ENCODE measurements around the gene PIP5K1C.

PIP5K1C gene

DNA sequence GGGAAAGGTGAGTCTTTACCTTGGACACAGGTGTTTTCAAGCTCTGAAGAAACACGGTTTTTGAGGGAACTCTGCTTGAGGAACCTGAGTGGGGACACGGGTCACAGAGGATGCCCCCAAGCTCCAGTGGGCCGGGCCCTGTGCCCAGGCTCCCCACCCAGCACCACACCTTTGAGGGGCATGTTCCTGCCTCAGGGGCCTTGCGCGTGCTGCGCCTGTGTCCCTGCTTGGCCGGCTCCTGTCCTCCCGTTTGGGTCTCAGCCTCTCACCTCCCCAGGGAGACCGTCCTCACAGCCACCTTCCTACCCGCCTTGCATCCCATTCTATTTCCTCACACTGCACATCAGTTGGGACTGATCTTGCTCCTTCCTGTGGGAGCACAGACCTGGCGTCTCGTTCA, 21.1 kb downstream of the PIP5K1C start:
- peaks cover 15% of the 10 kb centered on the region for H3K4me1 ChIP-seq (ENCODE audit: control insufficient read depth, insufficient read depth, low read length)
- no peak overlapping the region for H3K4me3 ChIP-seq (ENCODE audit: low read depth, low read length)
- H3K9me3 ChIP-seq (ENCODE audit: control insufficient read depth, insufficient read depth, low read length) = peaks cover under 1% of the 10 kb centered on the region
- H3K9ac ChIP-seq (ENCODE audit: low read depth, low read length) = no peak overlapping the region
- no peaks in the 10 kb centered on the region for H3K27me3 ChIP-seq (ENCODE audit: control insufficient read depth, insufficient read depth, low read length)
- H3K36me3 ChIP-seq (ENCODE audit: control insufficient read depth, insufficient read depth, low read length) = no peaks in the 10 kb centered on the region

- Histone ChIP-seq H3K9ac (ENCODE audit: low read depth, low read length) (no peak overlapping the region), H3K27me3 (ENCODE audit: control insufficient read depth, insufficient read depth, low read length) (no peaks in the 10 kb centered on the region), H3K4me3 (ENCODE audit: low read depth, low read length) (no peak overlapping the region), H3K9me3 (ENCODE audit: control insufficient read depth, insufficient read depth, low read length) (no peaks in the 10 kb centered on the region), H3K4me1 (ENCODE audit: control insufficient read depth, insufficient read depth, low read length) (peaks cover 13% of the 10 kb centered on the region), H3K36me3 (ENCODE audit: control insufficient read depth, insufficient read depth, low read length) (no peaks in the 10 kb centered on the region)
These were observed 22.1 kb downstream of the PIP5K1C start for GRCh38 chr19:3678188-3678587.

GRCh38 chr19:3674784-3675543, 25.3 kb downstream of the PIP5K1C start:
- Histone ChIP-seq H3K9me3 (ENCODE audit: control insufficient read depth, insufficient read depth, low read length) (no peaks in the 10 kb centered on the region), H3K4me3 (ENCODE audit: low read depth, low read length) (no peak overlapping the region), H3K27me3 (ENCODE audit: control insufficient read depth, insufficient read depth, low read length) (no peaks in the 10 kb centered on the region), H3K4me1 (ENCODE audit: control insufficient read depth, insufficient read depth, low read length) (peaks cover 4% of the 10 kb centered on the region), H3K9ac (ENCODE audit: low read depth, low read length) (no peak overlapping the region), H3K36me3 (ENCODE audit: control insufficient read depth, insufficient read depth, low read length) (no peaks in the 10 kb centered on the region)

DNA sequence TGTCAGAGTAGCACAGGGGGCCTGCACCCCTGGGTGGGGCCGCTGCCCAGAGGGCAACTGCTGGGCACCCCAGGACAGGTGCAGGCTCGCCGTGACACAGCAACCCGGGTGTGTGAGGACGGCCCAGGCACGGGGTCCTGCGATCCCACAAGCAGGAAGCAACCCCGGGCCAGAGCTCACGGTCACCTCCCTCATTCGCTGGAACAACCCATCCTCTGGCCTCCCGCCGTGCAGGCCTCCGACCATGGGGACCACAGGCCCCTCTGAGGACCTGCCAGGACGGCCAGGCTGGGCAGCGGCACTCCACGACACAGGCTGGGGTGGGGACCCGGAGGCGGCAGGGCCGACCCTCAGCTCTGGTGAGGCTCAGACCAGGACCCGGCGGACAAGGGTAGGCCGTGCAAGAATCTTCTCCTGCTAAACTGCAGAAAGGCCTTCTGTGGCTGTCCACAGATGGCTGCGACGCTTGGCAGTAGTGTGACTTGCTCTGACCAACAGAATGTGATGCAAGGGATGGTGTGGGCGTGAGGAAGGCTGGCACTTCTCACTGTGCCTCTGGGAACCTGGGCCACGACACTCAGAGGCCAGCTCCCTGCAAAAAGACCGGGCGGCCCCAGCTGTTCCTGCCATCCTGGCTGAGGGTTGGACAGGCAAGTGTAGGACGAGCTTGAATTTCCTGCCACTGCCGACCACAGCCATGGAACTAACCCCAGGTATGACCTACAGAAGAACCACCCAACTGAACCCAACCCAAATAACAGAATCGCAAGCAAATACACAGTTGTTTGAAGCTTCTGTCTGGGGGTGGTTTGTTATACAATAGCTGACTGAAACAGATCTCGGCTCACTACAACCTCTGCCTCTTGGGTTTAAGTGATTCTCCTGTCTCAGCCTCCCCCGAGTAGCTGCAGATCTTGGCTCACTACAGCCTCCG, 26.5 kb downstream of the PIP5K1C start:
- Histone ChIP-seq H3K4me3 (ENCODE audit: low read depth, low read length) (no peak overlapping the region), H3K4me1 (ENCODE audit: control insufficient read depth, insufficient read depth, low read length) (peaks cover 4% of the 10 kb centered on the region), H3K27me3 (ENCODE audit: control insufficient read depth, insufficient read depth, low read length) (no peaks in the 10 kb centered on the region), H3K9ac (ENCODE audit: low read depth, low read length) (no peak overlapping the region), H3K9me3 (ENCODE audit: control insufficient read depth, insufficient read depth, low read length) (no peaks in the 10 kb centered on the region), H3K36me3 (ENCODE audit: control insufficient read depth, insufficient read depth, low read length) (peaks cover 2% of the 10 kb centered on the region)

GRCh38 chr19:3672993-3673392, 27.3 kb downstream of the PIP5K1C start:
- H3K27me3 ChIP-seq (ENCODE audit: control insufficient read depth, insufficient read depth, low read length) = no peaks in the 10 kb centered on the region
- H3K4me1 ChIP-seq (ENCODE audit: control insufficient read depth, insufficient read depth, low read length) = peaks cover 4% of the 10 kb centered on the region
- no peaks in the 10 kb centered on the region for H3K9me3 ChIP-seq (ENCODE audit: control insufficient read depth, insufficient read depth, low read length)
- no peak overlapping the region for H3K9ac ChIP-seq (ENCODE audit: low read depth, low read length)
- peaks cover 5% of the 10 kb centered on the region for H3K36me3 ChIP-seq (ENCODE audit: control insufficient read depth, insufficient read depth, low read length)
- no peak overlapping the region for H3K4me3 ChIP-seq (ENCODE audit: low read depth, low read length)

DNA sequence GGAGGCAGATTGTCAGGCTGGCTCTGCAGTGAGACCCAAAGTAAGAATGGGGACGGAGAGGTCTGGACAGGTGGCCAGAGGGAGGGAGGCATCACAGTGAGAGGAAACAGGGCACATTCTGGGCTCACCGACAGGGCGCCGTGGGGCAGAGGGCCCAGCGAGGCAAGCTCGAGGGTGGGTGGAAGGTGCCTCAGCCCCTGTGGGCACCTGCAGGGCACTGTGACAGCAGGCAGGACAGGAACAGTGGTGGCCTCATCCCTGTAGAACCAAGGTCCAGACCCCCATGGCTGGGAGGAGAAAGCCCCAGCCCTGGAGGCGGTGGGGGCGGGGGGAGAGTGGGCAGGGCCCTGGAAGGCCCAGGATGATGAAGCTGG, 27.7 kb downstream of the PIP5K1C start:
- Histone ChIP-seq H3K36me3 (ENCODE audit: control insufficient read depth, insufficient read depth, low read length) (peaks cover 5% of the 10 kb centered on the region), H3K9me3 (ENCODE audit: control insufficient read depth, insufficient read depth, low read length) (no peaks in the 10 kb centered on the region), H3K9ac (ENCODE audit: low read depth, low read length) (no peak overlapping the region), H3K4me1 (ENCODE audit: control insufficient read depth, insufficient read depth, low read length) (peaks cover 4% of the 10 kb centered on the region), H3K4me3 (ENCODE audit: low read depth, low read length) (no peak overlapping the region), H3K27me3 (ENCODE audit: control insufficient read depth, insufficient read depth, low read length) (no peaks in the 10 kb centered on the region)

DNA sequence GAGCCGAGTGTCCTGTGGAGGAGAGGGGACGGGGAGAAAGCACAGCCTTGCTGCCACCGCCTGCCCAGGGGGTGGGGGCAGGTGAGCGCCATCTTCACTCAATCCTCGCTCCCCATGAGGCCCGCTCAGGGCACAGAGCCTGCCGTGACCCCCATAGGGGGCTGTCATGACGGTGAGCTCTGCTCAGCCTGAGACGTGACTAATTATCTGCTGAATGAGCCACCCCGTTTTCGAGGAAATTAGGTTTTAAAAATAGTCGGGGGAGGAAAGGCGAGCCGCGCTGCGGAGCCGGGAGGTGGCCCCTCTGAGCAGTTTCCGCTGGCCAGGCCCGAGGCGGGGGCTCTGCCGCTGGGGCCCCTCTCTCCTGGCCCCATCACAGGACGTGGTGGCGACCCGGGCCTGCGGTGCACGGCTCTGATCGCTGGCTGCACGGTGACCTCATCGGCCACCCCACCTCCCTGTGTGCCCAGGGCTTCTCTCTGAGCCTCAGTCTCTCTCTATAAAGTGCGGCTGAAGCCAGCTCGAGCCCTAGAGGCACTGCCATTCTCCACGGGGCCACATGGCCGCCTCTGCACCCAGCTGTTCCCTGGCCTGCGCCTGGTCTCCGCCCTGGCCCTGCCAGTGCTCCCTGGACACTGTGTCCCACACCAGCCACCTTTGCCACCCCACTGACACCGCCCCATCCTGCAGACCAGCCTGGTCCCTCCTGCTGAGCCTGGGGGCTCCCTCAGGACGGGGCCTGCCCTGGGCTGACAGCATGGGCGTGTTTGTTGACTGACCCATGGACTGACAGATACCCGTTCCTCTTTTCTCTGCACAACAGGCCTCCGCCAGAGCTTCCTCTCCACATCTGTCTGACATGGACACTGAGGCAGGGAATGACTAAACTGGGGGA, 28.3 kb downstream of the PIP5K1C start:
- Histone ChIP-seq H3K9ac (ENCODE audit: low read depth, low read length) (peak overlapping the region; percentile 54), H3K4me1 (ENCODE audit: control insufficient read depth, insufficient read depth, low read length) (peaks cover 4% of the 10 kb centered on the region), H3K36me3 (ENCODE audit: control insufficient read depth, insufficient read depth, low read length) (peaks cover 5% of the 10 kb centered on the region)

GRCh38 chr19:3670796-3671679, 29.2 kb downstream of the PIP5K1C start:
- Histone ChIP-seq H3K9me3 (ENCODE audit: control insufficient read depth, insufficient read depth, low read length) (no peaks in the 10 kb centered on the region), H3K4me1 (ENCODE audit: control insufficient read depth, insufficient read depth, low read length) (peaks cover 4% of the 10 kb centered on the region), H3K27me3 (ENCODE audit: control insufficient read depth, insufficient read depth, low read length) (no peaks in the 10 kb centered on the region), H3K36me3 (ENCODE audit: control insufficient read depth, insufficient read depth, low read length) (peaks cover 5% of the 10 kb centered on the region), H3K4me3 (ENCODE audit: low read depth, low read length) (no peak overlapping the region), H3K9ac (ENCODE audit: low read depth, low read length) (no peak overlapping the region)

More for the DNA sequence above, 28.3 kb downstream of the PIP5K1C start:
- H3K27me3 ChIP-seq (ENCODE audit: control insufficient read depth, insufficient read depth, low read length) = no peaks in the 10 kb centered on the region
- H3K9me3 ChIP-seq (ENCODE audit: control insufficient read depth, insufficient read depth, low read length) = no peaks in the 10 kb centered on the region
- H3K4me3 ChIP-seq (ENCODE audit: low read depth, low read length) = no peak overlapping the region

GRCh38 chr19:3669947-3670795, 30.1 kb downstream of the PIP5K1C start:
- Histone ChIP-seq H3K4me3 (ENCODE audit: low read depth, low read length) (no peak overlapping the region), H3K9me3 (ENCODE audit: control insufficient read depth, insufficient read depth, low read length) (no peaks in the 10 kb centered on the region), H3K4me1 (ENCODE audit: control insufficient read depth, insufficient read depth, low read length) (peaks cover 4% of the 10 kb centered on the region), H3K36me3 (ENCODE audit: control insufficient read depth, insufficient read depth, low read length) (peaks cover 5% of the 10 kb centered on the region), H3K9ac (ENCODE audit: low read depth, low read length) (no peak overlapping the region), H3K27me3 (ENCODE audit: control insufficient read depth, insufficient read depth, low read length) (no peaks in the 10 kb centered on the region)
